ENCODE results near the gene NANOG. TPM values are rescaled to one million over a fixed set of nuclear protein-coding genes. Genes with fewer than 3 reads are reported as not detected.
"Not testable (repeated sequence)": the region's sequence is repeated elsewhere in the genome, so short reads cannot be mapped to it uniquely, and the experiment has no call there.

Gene NANOG
- under 1 TPM in 1 of 4 donors, not detected in 3; 0.63 TPM for total RNA-seq

DNA sequence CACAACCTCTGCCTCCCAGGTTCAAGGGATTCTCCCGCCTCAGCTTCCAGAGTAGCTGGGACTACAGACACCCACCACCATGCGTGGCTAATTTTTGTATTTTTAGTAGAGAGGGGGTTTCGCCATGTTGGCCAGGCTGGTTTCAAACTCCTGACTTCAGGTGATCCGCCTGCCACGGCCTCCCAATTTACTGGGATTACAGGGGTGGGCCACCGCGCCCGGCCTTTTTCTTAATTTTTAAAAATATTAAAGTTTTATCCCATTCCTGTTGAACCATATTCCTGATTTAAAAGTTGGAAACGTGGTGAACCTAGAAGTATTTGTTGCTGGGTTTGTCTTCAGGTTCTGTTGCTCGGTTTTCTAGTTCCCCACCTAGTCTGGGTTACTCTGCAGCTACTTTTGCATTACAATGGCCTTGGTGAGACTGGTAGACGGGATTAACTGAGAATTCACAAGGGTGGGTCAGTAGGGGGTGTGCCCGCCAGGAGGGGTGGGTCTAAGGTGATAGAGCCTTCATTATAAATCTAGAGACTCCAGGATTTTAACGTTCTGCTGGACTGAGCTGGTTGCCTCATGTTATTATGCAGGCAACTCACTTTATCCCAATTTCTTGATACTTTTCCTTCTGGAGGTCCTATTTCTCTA is at the start of gene NANOG:
Gene NANOG (plus strand): TSS at position 519 of the 645 bp plus-strand sequence. CDS start 213 bp downstream, outside the sequence.
- not testable (repeated sequence) for DNase-seq (ENCODE audit: low spot score); ATAC-seq (ENCODE audit: low FRiP score)

GRCh38 chr12:7747246-7747645 is 42.0 kb upstream of the NANOG start, which contains the start of gene CLEC4C:
TSS of gene CLEC4C (minus strand) at chr12:7747375. CDS start at chr12:7747348, 27 bp downstream.
- ATAC-seq (ENCODE audit: low FRiP score) (no peak), DNase-seq (ENCODE audit: low spot score) (no peak)
- TF ChIP-seq, protein P1, sequence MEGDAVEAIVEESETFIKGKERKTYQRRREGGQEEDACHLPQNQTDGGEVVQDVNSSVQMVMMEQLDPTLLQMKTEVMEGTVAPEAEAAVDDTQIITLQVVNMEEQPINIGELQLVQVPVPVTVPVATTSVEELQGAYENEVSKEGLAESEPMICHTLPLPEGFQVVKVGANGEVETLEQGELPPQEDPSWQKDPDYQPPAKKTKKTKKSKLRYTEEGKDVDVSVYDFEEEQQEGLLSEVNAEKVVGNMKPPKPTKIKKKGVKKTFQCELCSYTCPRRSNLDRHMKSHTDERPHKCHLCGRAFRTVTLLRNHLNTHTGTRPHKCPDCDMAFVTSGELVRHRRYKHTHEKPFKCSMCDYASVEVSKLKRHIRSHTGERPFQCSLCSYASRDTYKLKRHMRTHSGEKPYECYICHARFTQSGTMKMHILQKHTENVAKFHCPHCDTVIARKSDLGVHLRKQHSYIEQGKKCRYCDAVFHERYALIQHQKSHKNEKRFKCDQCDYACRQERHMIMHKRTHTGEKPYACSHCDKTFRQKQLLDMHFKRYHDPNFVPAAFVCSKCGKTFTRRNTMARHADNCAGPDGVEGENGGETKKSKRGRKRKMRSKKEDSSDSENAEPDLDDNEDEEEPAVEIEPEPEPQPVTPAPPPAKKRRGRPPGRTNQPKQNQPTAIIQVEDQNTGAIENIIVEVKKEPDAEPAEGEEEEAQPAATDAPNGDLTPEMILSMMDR (IDR thresholded peaks at IDR 0.05) = no peak

DNA sequence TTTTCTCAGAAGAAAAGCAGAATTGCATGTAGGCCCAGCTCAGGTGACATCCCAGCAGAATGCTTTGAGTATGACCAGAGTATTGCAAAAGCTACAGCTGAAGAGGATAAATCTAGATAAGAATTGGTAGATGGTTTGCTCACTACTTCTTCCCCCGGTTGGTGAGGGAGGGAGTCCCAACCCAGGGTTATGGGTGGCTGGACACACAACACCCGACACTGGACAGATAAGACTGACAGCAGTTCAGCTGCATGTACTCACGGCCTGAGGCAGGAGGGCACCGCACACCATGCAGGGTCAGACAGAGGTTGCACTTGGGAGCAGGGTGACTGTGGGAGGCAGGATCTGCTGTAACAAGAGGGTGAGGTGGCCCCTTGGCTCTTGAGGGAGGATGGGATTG is 40.4 kb upstream of the NANOG start:
- TF ChIP-seq, protein P1 (IDR thresholded peaks at IDR 0.05) = no peak
- ATAC-seq (ENCODE audit: low FRiP score) (no peak), DNase-seq (ENCODE audit: low spot score) (no peak)

- DNase-seq (ENCODE audit: low spot score) = no peak
- ATAC-seq (ENCODE audit: low FRiP score) = no peak
Measured at GRCh38 chr12:7749442-7749841, 39.8 kb upstream of the NANOG start.

GRCh38 chr12:7750350-7750749 is 38.9 kb upstream of the NANOG start:
- DNase-seq (ENCODE audit: low spot score) (no peak), ATAC-seq (ENCODE audit: low FRiP score) (no peak)
- TF ChIP-seq, protein P1 (IDR thresholded peaks at IDR 0.05) = no peak

More at GRCh38 chr12:7749442-7749841, 39.8 kb upstream of the NANOG start:
- TF ChIP-seq, protein P1 (IDR thresholded peaks at IDR 0.05) = no peak

DNA sequence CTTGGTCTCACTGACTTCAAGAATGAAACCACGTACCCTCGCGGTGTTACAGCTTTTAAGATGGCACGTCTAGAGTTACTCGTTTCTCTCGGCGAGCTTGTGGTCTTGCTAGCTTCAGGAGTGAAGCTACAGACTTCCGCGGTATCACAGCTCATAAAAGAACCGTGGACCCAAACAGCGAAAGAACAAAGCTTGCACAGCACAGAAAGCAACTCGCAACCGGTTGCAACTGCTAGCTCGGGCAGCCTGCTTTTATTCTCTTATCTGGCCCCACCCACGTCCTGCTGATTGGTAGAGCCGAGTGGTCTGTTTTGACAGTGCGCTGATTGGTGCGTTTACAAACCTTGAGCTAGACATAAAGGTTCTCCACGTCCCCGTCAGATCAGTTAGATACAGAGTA is 37.8 kb upstream of the NANOG start:
- ATAC-seq (ENCODE audit: low FRiP score) = no peak

DNA sequence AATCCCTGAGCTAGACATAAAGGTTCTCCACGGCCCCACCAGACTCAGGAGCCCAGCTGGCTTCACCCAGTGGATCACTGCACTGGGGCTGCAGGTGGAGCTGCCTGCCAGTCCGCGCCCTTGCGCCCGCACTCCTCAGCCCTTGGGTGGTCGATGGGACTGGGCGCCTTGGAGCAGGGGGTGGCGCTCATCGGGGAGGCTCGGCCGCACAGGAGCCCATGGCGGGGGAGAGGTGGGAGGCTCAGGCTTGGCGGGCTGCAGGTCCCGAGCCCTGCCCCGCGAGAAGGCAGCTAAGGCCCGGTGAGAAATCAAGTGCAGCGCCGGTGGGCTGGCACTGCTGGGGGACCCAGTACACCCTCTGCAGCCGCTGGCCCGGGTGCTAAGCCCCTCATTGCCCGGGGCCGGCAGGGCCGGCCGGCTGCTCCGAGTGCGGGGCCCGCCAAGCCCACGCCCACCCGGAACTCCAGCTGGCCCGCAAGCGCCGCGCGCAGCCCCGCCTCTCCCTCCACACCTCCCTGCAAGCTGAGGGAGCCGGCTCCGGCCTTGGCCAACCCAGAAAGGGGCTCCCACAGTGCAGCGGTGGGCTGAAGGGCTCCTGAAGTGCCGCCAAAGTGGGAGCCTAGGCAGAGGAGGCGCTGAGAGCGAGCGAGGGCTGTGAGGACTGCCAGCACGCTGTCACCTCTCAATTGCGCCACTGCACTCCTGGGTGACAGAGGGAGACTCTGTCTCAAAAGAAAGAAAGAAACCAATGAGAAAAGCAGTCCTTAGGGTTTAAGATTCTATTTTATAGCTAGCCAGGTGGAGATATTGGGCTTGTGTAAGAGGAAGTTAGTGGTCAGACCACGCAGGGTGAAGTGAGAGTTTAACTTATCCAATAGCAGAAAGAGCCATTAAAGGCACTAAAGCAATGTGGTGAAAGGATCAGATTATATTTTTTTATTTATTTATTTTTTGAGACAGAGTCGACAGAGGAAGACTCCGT is 37.0 kb upstream of the NANOG start:
- ATAC-seq (ENCODE audit: low FRiP score); DNase-seq (ENCODE audit: low spot score): not testable (repeated sequence)

More for the DNA sequence above, 37.8 kb upstream of the NANOG start:
- TF ChIP-seq, protein P1 (IDR thresholded peaks at IDR 0.05) = no peak
- no peak for DNase-seq (ENCODE audit: low spot score)

GRCh38 chr12:7755668-7756067 is 33.5 kb upstream of the NANOG start:
- not testable (repeated sequence) for DNase-seq (ENCODE audit: low spot score); ATAC-seq (ENCODE audit: low FRiP score)
